K562 (cell line): Measurements from ENCODE around the gene SAMD14. TPM values are rescaled to one million over a fixed set of nuclear protein-coding genes. Genes with fewer than 3 reads are reported as not detected.

Experiments used
- ATAC-seq: fragments of 200-7000 bp; cut with Tn5 transposase; 3 replicates; pipeline ENCODE4 v1.9.1; 2020; ENCODE audit warnings: moderate library complexity
- BruUV-seq: library from RNA; stranded (reverse); fragments of 400-500 nt; replicated peaks from 2 replicates; lab custom pipeline; 2021; lab: Mats Ljungman, UMichigan
- CTCF ChIA-PET: fragments of 300-600 bp; formaldehyde crosslinking; extraction: SDS; loops from one replicate; lab custom pipeline; 2021; ENCODE audit warnings: low intra/inter-chr PET ratio; lab: Yijun Ruan, JAX
- POLR2A ChIA-PET: fragments of 300-600, 350-650 bp; sonication (Branson Sonifier 250); formaldehyde crosslinking; extraction: SDS; loops from one replicate; lab custom pipeline; 2021; ENCODE audit warnings: antibody characterized with exemption, inconsistent platforms; lab: Yijun Ruan, JAX
- DNase-seq, 4 experiments: peaks; one replicate each; pipeline versions ENCODE4 v3.0.0 to v3.0.0-alpha.2; 2011 to 2018; ENCODE audit warnings: low spot score in 3 of 4, mixed read lengths in 3 of 4; ENCODE audit errors: extremely low read depth in 1 of 4
- FAIRE-seq: peaks from 2 replicates; lab custom pipeline; 2011; peaks lifted over from hg19 to GRCh38; lab: Jason Lieb, UNC
- H2AFZ ChIP-seq: 2 replicates; pipeline ENCODE4 v1.6.0; 2011; ENCODE audit warnings: low read depth, low read length, control low read depth, inconsistent platforms
- H3K27ac ChIP-seq: fragments of 200-600 bp; 3 replicates; pipeline ENCODE4 v1.8.0; 2011; ENCODE audit warnings: low read depth, mild to moderate bottlenecking, control low read depth, inconsistent platforms, low read length, moderate library complexity, mixed read lengths; ENCODE audit errors: extremely low read depth
- H3K27me3 ChIP-seq, 2 experiments: fragments of 300-600 bp in 1 of 2; 2 replicates in 1 of 2; 3 replicates in 1 of 2; pipeline versions ENCODE4 v1.6.0 to v1.8.0; 2011; ENCODE audit warnings: inconsistent platforms in 2 of 2, low read length in 2 of 2, mild to moderate bottlenecking in 1 of 2, mixed read lengths in 1 of 2, moderate library complexity in 1 of 2; ENCODE audit not compliant: control insufficient read depth in 2 of 2, insufficient read depth in 2 of 2
- H3K36me3 ChIP-seq: fragments of 300-600 bp; 3 replicates; pipeline ENCODE4 v1.8.0; 2011; ENCODE audit warnings: mild to moderate bottlenecking, low read length, inconsistent platforms; ENCODE audit not compliant: control insufficient read depth, insufficient read depth
- H3K4me1 ChIP-seq, 2 experiments: fragments of 200-600 bp in 1 of 2; replicated peaks in 1 of 2; 2 replicates in 1 of 2; 3 replicates in 1 of 2; pipeline versions ENCODE4 v1.5.1 to v1.8.0; 2011; ENCODE audit warnings: inconsistent platforms in 2 of 2, low read length in 2 of 2, mild to moderate bottlenecking in 1 of 2, mixed read lengths in 1 of 2, moderate library complexity in 1 of 2; ENCODE audit not compliant: control insufficient read depth in 2 of 2, insufficient read depth in 2 of 2
- H3K4me2 ChIP-seq: 2 replicates; pipeline ENCODE4 v1.6.1; 2011; ENCODE audit warnings: low read length, control low read depth, inconsistent platforms, mixed read lengths; ENCODE audit not compliant: insufficient read depth
- H3K4me3 ChIP-seq: fragments of 200-600 bp; sonication (generic), shearing (Covaris generic); 2 replicates; pipeline ENCODE4 v1.5.1; 2016; ENCODE audit warnings: control low read depth, inconsistent platforms
- H3K79me2 ChIP-seq: fragments of 200-600 bp; 3 replicates; pipeline ENCODE4 v1.8.0; 2011; ENCODE audit warnings: low read length, inconsistent platforms; ENCODE audit not compliant: control insufficient read depth, insufficient read depth
- H3K9ac ChIP-seq, 2 experiments: 2 replicates each; pipeline versions ENCODE4 v1.6.0 to v1.6.1; 2011; ENCODE audit warnings: low read depth in 2 of 2, low read length in 2 of 2, control low read depth in 1 of 2, inconsistent platforms in 1 of 2, mild to moderate bottlenecking in 1 of 2, mixed read lengths in 1 of 2; ENCODE audit not compliant: insufficient read depth in 1 of 2
- H3K9me1 ChIP-seq: one replicate; pipeline ENCODE4 v1.6.0; 2011; ENCODE audit warnings: inconsistent platforms, mild to moderate bottlenecking, low read length, moderate library complexity; ENCODE audit not compliant: control insufficient read depth, insufficient read depth
- H3K9me3 ChIP-seq: replicated peaks from 2 replicates; pipeline ENCODE4 v1.5.1; 2011; ENCODE audit warnings: low read depth, low read length, inconsistent platforms; ENCODE audit not compliant: control insufficient read depth, insufficient read depth
- H4K20me1 ChIP-seq: replicated peaks from 2 replicates; pipeline ENCODE4 v1.6.1; 2011; ENCODE audit warnings: low read length, inconsistent platforms, mixed read lengths; ENCODE audit not compliant: control insufficient read depth, insufficient read depth
- ARID3B ChIP-seq: fragments of 250-450 bp; sonication (Bioruptor Pico); IDR thresholded peaks from 2 replicates; pipeline ENCODE4 v1.4.0; 2020; ENCODE audit warnings: borderline replicate concordance
- CHD2 ChIP-seq: IDR thresholded peaks from 2 replicates; pipeline ENCODE4 v1.6.1; 2011; ENCODE audit warnings: low read depth, low read length
- E2F6 ChIP-seq, 2 experiments: IDR thresholded peaks; 2 replicates each; pipeline ENCODE4 v1.6.1; 2011; ENCODE audit warnings: borderline replicate concordance in 1 of 2, control low read depth in 1 of 2, low read depth in 1 of 2, low read length in 1 of 2, mild to moderate bottlenecking in 1 of 2, mixed read lengths in 1 of 2, moderate library complexity in 1 of 2; ENCODE audit not compliant: insufficient read depth in 1 of 2, insufficient read length in 1 of 2, poor library complexity in 1 of 2, severe bottlenecking in 1 of 2; ENCODE audit errors: extremely low read depth in 1 of 2
- PRPF4 ChIP-seq: fragments of 200-400 bp; formaldehyde crosslinking; IDR thresholded peaks from one replicate; pipeline ENCODE4 v1.6.1; 2017; ENCODE audit warnings: low read length, low read depth, mild to moderate bottlenecking; ENCODE audit not compliant: insufficient read depth, poor library complexity, severe bottlenecking
- PTRF ChIP-seq: fragments of 450-650 bp; IDR thresholded peaks from 2 replicates; pipeline ENCODE4 v1.6.1; 2016; ENCODE audit warnings: mild to moderate bottlenecking, missing genetic modification characterization, missing compliant biosample characterization
- RBFOX2 ChIP-seq: fragments of 200-400 bp; formaldehyde crosslinking; IDR thresholded peaks from 2 replicates; pipeline ENCODE4 v1.6.1; 2017; ENCODE audit warnings: low read depth, mild to moderate bottlenecking, low read length, moderate library complexity
- SP1 ChIP-seq: sonication (generic); formaldehyde crosslinking; IDR thresholded peaks from 2 replicates; pipeline ENCODE4 v1.8.1; 2022; ENCODE audit warnings: mild to moderate bottlenecking, missing genetic modification reagents
- ZNF586 ChIP-seq: fragments of 450-650 bp; formaldehyde crosslinking; conservative IDR thresholded peaks from 2 replicates; pipeline ENCODE4 v1.4.0; 2020; ENCODE audit warnings: mild to moderate bottlenecking, moderate library complexity
- WGBS: fragments of 100-300 bp; shearing (Covaris generic); methylation state at CpG from one replicate; pipeline ENCODE4 v1.1.6; 2016; ENCODE audit warnings: low coverage, mixed read lengths; ENCODE audit not compliant: insufficient coverage; ENCODE audit errors: missing lambda C conversion rate; 5-methylcytosine and 5-hydroxymethylcytosine counted together
- in situ Hi-C: fragments of 300-500 bp; cut with MboI; formaldehyde crosslinking; loops from 4 replicates; pipeline ENCODE4 v1.15.0; 2018; ENCODE audit warnings: inconsistent platforms, mixed read lengths
- intact Hi-C: fragments of 100-400 bp; cut with micrococcal nuclease; formaldehyde crosslinking; loops from 2 replicates; pipeline ENCODE4 v1.14.2; 2022
- polyA plus RNA-seq, 8 experiments: library from polyadenylated mRNA; depleted of rRNA in 4 of 8; stranded (reverse) in 5 of 8; unstranded in 3 of 8; fragments of >200 nt; fragmentation: Nextera tagmentation in 2 of 8; fragmentation: Illumina TruSeq in 1 of 8; extraction: Ambion mirVana in 2 of 8; extraction: Trizol in 1 of 8; gene quantifications; 2 replicates each; pipeline versions ENCODE4 v1.2.1 to v1.2.3, GENCODE V29; 2011 to 2014; ENCODE audit warnings: inconsistent platforms in 1 of 8, missing spikeins in 1 of 8
- total RNA-seq, 7 experiments: library from RNA; depleted of rRNA in 6 of 7; stranded (reverse); fragments of >200 nt in 6 of 7; fragmentation: Illumina TruSeq in 2 of 7; extraction: Trizol in 2 of 7; gene quantifications; 2 replicates each; pipeline versions ENCODE4 v1.2.1 to v1.2.3, GENCODE V29; 2011 to 2021; ENCODE audit warnings: low replicate concordance in 1 of 7
- TF ChIP-seq, protein P1 (sequence below): fragments of 250-450 bp; sonication (Bioruptor Pico); IDR thresholded peaks from 2 replicates; pipeline ENCODE4 v1.5.0; 2021; ENCODE audit warnings: mild to moderate bottlenecking, borderline replicate concordance

Gene SAMD14
- total and polyA plus RNA-seq, 9 of the 15 experiments (the other 6 are each of a cell fraction or from before 2014, with no cell fraction given), result 0.04 to 0.07 TPM; not detected in 7

DNA sequence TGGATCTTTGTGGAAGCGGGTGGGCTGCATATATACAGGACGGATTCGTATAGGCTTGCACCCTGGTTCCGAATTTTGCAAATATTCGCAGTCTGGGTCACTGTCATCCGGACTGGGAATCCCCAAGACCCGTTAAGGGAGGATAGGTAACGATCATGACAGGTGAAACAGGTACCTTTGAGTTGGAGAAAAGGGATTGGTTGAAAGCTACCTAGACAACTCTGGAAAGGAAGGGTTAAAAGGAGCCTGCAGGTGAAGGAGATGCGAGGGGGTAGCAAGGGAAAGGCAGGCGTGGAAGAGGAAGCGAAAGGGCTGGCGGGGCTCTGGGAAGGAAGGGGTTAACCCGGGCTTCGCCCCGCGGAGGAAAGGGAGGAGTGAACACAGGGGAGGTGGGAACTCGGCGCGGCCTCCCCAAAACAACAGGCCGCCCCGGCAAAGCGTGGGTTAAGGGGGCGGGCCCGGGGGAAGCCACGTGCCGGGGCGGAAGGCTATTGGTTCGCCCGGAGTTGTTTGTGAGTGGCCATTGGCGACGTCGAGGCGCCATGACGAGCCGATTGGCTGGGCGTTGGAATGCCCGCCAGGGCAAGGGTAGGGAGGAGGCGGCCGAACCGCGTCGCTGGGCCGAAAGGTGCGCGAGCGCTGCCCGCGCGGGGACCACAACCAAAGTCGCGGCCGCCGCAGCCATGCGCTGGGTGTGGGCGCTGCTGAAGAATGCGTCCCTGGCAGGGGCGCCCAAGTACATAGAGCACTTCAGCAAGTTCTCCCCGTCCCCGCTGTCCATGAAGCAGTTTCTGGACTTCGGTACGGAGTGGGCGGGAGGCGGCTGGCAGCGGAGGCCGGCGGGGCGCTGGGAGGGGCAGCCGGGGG is 35.0 kb downstream of the SAMD14 start, which contains the start of gene PDK2:
TSS of gene PDK2 (plus strand) at position 599 of the 867 bp plus-strand sequence. CDS start at position 684, 85 bp downstream.
- H3K79me2 ChIP-seq, result no peaks in the 10 kb centered on the region
- peak within 1 kb of the TSS; percentile 75 for H2AFZ ChIP-seq
- 18% methylated on average over 35 of the region's 68 CpGs for WGBS
- ChIA-PET CTCF (interaction anchor here (0.7 to 1.6 kb wide), 4 partner anchors 66 to 202 kb away, joined by 3 to 6 read pairs (median 4); no protein-coding TSS in a partner anchor), POLR2A (interaction anchor here (0.5 to 1.0 kb wide), 2 partner anchors 28 to 186 kb away, joined by 4 read pairs; no protein-coding TSS in a partner anchor)
- H3K4me3 ChIP-seq, result peak within 1 kb of the TSS; percentile 34
- in situ Hi-C loops (loop anchor here (5.0 kb wide), 1 partner anchor 197 kb away; no protein-coding TSS in a partner anchor), intact Hi-C loops (loop anchor here (1.0 kb wide), 2 partner anchors 66 to 202 kb away; no protein-coding TSS in a partner anchor)
- peak within 1 kb of the TSS; percentile 68 for H3K4me2 ChIP-seq
- no peaks in the 10 kb centered on the region for H3K9me1 ChIP-seq
- no peaks in the 10 kb centered on the region for H3K36me3 ChIP-seq
- BruUV-seq, result no TSS peak
- DNase-seq, result peak; percentile 74 to 93 (median 85)
- no peaks in the 10 kb centered on the region for H3K9me3 ChIP-seq
- H3K9ac ChIP-seq, result peak within 1 kb of the TSS in 1 of 2 experiments; percentile 72; a peak in 2 of 4 replicates
- peaks cover 3 to 17% of the 10 kb centered on the region in 2 experiments; a peak in 4 of 5 replicates for H3K4me1 ChIP-seq
- no peak within 1 kb of the TSS for H3K27ac ChIP-seq
- peak; percentile 97 for ATAC-seq
- peaks cover 16% of the 10 kb centered on the region; the same call in 1 of the 2 replicates for H4K20me1 ChIP-seq
- peaks cover 7 to 33% of the 10 kb centered on the region in 2 experiments; a peak in 4 of 5 replicates for H3K27me3 ChIP-seq
- no peak for FAIRE-seq
- TF ChIP-seq, protein P1, sequence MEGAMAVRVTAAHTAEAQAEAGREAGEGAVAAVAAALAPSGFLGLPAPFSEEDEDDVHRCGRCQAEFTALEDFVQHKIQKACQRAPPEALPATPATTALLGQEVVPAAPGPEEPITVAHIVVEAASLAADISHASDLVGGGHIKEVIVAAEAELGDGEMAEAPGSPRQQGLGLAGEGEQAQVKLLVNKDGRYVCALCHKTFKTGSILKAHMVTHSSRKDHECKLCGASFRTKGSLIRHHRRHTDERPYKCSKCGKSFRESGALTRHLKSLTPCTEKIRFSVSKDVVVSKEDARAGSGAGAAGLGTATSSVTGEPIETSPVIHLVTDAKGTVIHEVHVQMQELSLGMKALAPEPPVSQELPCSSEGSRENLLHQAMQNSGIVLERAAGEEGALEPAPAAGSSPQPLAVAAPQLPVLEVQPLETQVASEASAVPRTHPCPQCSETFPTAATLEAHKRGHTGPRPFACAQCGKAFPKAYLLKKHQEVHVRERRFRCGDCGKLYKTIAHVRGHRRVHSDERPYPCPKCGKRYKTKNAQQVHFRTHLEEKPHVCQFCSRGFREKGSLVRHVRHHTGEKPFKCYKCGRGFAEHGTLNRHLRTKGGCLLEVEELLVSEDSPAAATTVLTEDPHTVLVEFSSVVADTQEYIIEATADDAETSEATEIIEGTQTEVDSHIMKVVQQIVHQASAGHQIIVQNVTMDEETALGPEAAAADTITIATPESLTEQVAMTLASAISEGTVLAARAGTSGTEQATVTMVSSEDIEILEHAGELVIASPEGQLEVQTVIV (CRISPR knock-in tag), result no peak
- TF ChIP-seq PTRF (tag) (no peak), ZNF586 (no peak), CHD2 (0 out of 2 replicates have a peak, but pooled peaks have one; percentile 26), RBFOX2 (0 out of 2 replicates have a peak, but pooled peaks have one; percentile 15), SP1 (peak; percentile 96), ARID3B (CRISPR knock-in tag) (no peak), PRPF4 (no peak), E2F6 (IDR thresholded peaks at IDR 0.05; ENCODE audit: borderline replicate concordance in 1 of 2, extremely low read depth in 1 of 2, insufficient read depth in 1 of 2, insufficient read length in 1 of 2, low read depth in 1 of 2, low read length in 1 of 2, poor library complexity in 1 of 2, severe bottlenecking in 1 of 2) (peak; percentile 31 to 73)
